IPS-NIHi11 (cell line): ENCODE results near the gene POLDIP3.

Experiments
- DNase-seq: peaks from one replicate; pipeline ENCODE4 v3.0.0; 2012; ENCODE audit warnings: mixed read lengths, low spot score

The POLDIP3 gene

DNA sequence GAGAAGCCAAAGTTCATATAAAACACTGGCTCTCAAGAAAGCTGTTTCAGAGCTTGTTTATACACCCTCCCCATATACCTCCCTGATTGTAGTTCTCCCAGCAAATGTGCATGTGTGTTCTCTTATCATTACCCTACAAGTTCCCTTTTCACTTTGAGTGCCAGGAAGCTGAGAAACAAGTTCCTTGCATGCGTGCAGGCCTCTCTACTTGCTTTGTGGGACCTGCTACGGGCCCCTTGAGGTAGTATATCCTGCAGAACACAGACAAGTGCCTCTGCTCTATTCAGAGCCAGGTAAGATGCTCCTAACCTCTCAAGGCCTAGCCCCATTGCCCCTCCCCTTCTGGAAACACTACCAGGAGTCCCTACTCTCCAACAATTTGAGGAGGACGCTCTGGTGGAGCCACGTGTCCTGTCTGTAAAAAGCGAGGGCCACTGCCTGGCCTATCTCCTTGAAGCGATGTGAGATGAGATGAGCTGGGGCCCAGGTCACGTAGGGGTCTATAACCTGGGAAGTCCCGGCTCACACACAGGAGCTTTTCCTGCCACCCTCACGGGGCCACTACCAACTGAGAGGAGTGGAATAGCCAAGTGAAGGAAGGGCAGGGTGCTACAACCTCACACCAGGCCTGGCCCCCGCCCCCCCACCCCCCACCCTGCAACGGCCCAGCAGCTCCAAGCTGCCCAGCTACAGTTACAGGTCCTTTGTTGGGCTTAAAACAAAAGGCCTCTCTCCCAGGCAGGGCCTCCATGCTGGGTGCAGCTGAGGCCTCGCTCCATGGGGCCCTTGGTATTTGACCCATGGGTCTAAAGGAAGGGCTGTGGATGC lies 28.3 kb upstream of the POLDIP3 start:
- no peak for DNase-seq

DNA sequence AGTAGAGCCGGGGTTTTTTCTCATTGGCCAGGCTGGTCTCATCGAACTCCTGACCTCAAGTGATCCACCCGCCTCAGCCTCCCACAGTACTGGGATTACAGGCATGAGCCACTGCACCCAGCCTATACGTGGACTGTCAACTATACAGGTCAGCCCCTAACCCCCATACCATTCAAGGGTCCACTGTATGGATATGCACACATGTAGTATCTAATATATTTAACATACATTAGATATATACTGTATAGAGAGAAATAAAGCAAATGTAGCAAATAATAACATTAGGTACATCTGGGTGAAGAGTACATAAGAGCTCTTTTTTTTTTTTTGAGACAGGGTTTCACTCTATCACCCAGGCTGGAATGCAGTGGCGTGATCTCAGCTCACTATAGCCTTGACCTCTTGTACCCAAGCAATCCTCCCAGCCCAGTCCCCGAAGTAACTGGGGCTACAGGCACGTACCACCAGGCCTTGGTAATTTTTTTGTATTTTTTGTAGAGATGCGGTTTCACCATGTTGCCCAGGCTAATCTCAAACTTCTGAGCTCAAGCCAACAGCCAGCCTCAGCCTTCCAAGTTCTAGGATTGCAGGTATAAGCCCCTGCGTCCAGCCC lies 27.2 kb upstream of the POLDIP3 start:
- no peak for DNase-seq

DNA sequence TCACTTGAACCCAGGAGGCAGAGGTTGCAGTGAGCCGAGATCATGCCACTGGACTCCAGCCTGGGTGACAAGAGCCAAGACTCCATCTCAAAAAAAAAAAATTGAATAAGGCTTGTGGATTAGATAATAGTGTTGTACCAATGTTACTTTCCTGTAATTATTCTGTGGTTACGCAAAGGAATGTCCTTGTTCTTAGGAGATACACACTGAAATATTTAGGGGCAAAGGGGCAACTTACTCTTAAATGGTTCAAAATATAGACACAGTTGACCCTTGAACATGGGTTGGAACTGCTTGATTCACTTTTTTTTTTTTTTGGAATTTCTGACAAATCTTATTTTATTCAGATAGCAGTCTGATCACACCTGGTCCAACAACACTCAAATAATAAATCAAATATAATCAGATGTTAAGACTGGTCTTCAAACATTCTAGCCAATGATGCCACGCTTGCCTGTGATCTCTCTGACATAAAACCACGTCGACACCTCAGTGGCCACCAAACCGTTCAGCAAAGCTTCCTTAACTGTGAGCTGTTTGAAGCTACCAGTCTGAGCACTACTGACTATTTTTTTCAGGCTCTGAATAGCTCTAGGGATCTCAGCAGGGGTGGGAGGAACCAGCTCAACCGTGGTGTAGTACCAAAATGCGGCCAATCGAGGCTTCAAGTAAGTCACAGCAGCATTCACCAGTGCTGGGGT lies 25.0 kb upstream of the POLDIP3 start:
- DNase-seq = no peak

GRCh38 chr22:42637555-42637954 lies 22.9 kb upstream of the POLDIP3 start:
- DNase-seq = no peak

DNA sequence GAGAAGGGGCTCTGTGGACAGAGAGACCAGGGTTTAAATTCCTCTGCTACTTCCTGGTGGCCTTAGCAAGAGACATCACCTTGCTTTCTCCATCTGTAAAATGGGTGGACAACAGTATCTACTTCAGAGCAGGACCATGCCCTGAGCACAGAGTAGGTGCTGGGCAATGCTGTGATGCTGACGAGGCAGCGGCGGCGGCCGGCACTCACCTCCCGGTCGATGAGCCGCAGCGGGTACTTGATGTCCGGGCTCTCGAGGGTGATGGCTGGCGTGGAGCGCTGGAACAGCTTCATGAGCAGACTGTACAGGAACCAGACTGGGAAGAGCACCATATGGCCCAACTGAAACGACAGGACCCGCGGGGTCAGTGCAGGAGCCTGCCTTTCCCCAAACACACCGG lies 21.8 kb upstream of the POLDIP3 start:
- DNase-seq = no peak

DNA sequence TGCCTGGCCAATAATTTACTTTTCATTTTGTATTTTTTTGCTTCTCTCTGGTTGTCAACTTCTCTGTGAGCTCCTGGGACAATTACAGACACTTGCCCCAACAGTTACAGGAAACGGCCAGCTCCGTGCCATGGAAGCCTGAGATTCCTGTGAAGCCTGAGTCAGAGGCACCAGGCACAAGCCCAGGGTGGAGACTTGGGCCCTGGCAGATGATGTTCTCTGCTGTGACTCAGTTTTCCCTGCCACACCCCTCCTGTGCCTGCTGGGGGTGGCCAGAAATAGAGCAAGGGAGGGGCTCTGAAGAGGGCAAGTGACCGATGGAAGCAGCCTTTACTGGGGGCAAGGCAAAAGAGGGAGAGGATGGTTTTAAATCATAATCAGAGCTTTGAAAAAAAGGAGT lies 20.8 kb upstream of the POLDIP3 start:
- no peak for DNase-seq

DNA sequence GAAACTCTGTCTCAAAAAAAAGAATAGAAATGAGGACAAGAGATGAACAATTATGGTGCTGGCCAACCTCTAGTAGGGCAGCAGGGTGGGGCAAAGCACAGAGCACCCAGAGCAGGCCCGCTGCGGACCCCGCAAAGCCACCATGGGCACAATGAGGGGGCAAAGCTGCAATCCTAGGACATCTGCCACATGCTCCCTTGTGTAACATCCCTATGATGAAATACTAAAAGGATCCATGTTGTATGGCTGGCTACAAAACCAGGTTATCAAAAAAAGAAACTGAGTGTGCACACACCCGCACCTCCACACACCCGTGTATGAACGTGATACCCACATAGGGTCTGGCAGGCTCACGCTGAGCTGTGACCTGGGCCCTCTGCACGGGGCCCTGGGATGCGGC lies 18.3 kb upstream of the POLDIP3 start:
- DNase-seq = no peak

GRCh38 chr22:42632096-42632495 lies 17.4 kb upstream of the POLDIP3 start:
- no peak for DNase-seq

DNA sequence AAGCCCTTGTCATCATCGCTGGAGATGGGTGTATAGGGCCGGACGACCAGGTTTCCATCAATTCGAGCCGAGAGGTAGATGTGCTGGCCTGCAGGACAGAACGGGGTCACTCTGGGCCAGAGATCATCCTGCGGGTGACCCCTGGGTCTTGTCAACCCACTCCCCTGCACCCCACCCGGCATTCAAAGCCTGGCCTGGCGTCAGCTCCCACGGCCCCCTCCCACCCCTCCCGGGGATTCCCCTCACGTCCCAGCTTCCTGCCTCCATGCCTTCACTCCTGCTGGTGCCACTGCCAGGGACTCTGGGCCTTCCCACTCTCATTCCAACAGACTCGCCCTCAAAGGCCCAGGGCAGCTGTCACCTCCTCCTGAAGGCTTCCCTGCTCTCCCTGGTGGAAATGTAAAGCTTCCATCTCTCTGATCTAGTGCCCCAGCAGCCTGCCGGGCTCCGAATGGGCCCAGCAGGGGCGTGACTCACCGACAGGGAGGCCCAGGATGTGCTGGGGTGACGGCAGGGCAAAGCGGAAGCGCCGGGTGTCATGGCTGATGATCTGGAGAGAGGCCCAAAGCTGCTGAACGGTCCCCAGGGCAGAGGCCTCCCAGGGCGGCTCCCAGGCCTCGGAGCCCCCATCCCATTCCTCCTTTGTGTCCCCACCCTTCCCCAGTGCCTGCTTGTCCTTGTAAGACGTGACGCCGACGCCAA lies 16.4 kb upstream of the POLDIP3 start:
- DNase-seq = no peak

GRCh38 chr22:42630211-42630610 lies 15.5 kb upstream of the POLDIP3 start:
- DNase-seq = no peak

DNA sequence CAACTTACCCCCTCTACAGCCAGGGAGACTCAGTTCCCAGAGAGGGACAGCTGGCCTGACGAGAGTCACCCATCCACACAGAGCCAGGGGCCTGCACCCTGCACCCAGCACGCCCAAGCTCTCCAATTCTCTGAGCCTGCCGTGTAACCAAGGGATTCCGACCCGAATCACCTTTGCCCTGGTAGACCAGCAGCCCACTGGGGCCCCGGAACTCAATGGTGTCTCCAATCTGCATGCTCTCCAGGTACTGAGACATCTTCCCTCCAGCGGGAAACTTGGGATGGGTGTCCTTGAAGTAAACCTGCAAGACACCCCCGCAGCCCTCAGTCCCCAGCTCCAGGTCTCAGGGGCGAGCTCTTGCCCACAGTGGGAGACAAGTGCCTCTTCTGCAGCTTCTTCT lies 13.3 kb upstream of the POLDIP3 start:
- DNase-seq = no peak

- DNase-seq = no peak
These were observed 12.4 kb upstream of the POLDIP3 start for GRCh38 chr22:42626951-42627625.

DNA sequence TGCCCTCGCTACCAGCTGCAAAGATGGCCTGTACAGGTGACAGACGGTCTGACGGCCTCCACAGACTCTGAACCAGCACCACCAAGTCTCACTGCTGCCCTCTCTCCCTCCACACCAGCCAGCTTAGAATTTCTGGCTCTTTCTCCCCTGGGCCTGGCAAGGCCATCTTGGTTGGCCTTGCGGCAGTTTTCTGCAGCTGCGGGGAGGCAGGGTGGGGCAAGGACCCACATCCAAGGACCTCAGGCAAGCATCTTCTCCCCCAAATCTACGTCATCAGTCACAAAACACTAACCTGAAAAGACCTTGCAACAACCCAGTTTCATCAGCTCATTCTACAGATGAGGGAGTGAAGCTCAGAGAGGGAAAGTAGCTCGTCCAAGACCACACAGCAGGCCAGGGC lies 11.7 kb upstream of the POLDIP3 start:
- no peak for DNase-seq

DNA sequence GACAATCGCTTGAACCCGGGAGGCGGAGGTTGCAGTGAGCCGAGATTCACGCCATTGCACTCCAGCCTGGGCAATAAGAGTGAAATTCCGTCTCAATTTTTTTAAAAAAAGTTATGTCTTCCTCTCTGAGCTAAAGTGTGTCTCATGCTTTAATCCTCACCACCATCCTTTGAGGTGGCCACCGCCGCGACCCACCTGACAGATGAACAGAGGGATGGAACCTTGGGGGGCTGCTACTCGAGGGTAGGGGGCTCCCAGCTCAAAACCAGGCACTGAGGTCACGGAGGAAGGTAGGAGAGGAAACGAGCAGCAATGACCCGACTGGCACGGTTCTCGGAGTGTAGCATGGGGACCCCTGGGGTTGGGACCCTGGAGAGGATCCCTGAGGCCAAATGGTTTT lies 10.7 kb upstream of the POLDIP3 start:
- no peak for DNase-seq

DNA sequence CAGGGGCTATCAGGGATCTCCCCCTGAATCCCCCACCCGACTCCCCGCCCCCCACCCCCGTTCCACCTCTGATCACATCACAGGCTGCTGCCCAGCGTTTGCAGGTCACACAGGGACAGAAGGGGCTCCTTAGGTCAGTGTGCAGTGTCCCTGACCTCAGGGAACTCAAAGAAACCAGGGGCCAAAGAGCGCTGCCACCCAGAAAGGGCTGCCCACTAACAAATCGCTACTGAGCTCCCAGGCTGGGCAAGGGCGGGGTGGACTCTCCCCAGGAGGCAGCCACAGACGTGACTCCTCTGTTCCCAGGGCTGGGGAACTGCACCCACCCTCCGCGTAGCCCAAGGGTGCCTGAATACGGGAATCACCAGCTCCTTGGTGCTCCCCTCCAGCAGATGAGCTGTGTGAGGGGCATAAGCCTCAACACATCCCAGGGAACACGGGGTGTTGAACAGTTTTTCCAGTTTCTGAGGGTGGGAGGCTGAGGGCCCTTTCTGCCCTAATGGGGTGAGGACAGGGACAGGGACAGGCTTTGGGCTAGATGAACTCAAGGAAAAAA lies 9.9 kb upstream of the POLDIP3 start:
- no peak for DNase-seq

- DNase-seq = no peak
These were observed 9.2 kb upstream of the POLDIP3 start for GRCh38 chr22:42623756-42624441.

GRCh38 chr22:42623301-42623751 lies 8.6 kb upstream of the POLDIP3 start:
- DNase-seq = no peak

DNA sequence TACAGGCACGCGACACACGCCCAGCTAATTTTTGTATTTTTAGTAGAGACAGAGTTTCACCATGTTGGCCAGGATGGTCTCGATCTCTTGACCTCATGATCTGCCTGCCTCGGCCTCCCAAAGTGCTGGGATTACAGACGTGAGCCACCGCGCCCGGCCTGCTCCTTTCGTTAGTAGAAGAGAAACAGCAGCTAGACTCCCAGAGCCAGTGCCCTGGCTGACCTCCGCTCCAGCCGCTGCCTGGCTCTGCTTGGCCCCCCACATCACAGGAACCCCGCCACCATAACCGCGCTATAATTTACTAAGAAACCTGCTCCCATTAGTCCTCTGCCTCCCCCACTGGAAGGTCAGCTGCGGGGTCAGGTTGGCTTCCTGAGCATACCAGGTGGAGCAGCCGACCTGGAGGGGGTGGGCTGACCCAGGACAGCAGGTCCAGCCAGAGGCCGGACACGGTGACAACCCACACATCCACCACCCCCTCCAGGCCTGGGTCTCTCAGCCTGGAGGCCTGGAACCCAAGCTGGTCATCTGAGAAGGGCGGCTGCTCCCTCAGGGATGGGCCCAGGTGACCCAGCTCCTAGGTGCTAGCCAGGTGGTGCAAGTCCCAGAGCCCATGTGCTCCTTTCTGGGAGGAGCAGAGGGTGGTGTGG lies 7.5 kb upstream of the POLDIP3 start:
- DNase-seq = no peak

DNA sequence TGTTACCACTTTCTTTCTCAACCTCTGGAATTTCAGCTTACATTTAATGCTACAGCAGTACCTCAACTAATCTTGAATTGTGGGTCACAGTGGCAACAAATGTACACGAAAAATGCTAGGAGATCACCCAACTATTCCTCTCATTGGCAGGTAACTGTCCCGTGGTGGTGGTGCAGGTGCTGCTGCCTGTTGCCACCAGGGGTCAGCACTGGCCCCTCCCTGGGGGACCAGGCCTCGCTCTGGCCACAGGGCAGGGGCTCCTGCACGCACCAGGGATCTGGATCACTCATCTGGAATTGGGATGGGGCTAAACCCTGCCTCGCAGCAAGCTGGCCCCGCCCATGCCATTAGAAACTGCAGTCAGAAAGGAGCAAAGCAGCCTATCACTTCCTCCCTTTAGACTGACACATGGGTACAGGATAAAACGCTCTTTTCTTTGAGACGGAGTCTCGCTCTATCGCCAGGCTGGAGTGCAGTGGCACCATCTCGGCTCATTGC lies 6.9 kb upstream of the POLDIP3 start:
- peak; percentile 96 for DNase-seq

DNA sequence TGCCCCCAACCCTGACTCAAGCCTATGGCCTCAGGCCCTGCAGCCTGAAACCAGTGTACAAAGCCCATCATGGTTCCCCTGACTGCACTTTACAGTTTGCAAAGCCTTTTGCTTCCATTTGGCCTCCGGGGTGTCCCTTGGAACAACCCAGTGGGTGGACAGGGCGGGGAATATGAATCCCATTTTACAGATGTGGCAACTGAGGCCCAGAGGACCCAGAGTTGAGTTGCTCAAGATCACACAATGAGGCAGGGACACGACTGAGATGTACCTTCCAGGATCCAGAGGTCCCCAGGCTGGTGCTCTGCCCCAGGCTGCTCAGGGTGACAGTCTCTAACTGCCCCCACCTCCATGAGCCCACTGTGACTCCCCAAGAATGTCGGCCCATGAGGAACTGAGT lies 5.4 kb upstream of the POLDIP3 start:
- DNase-seq = no peak
